ENCODE data around the gene GALNT2. TPM values are rescaled to one million over a fixed set of nuclear protein-coding genes. Genes with fewer than 3 reads are reported as not detected.

The GALNT2 gene
- polyA plus RNA-seq, 2 of the 4 experiments (the other 2 are of a cell fraction): 66.9 to 114 TPM

DNA sequence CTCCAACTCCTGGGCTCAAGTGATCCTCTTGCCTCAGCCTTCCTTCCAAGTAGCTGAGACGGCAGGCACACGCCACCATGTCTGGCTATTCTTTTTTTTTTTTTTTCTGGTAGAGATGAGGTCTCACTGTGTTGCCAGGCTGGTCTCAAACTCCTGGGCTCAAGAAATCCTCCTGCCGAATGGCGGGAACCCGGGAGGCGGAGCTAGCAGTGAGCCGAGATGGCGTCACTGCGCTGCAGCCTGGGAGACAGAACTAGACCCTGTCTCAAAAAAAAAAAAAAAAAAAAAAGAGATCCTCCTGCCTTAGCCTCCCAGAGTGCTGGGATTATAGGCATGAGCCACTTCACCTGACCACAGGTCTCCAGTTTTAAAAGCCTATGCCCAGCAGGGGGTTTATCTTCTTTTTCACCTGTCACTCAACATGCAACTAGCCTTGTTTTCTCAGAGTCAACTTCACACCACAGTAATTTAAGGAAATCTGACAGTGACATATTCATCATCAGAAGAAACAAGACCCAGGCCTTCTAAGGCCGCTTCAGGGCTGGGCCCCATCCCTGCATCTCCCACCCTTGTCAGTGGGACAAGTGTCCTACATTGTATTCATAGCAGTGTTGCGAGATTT, 38.3 kb upstream of the GALNT2 start:
- ChIA-PET CTCF (no interaction called here), POLR2A (no interaction called here)
- H3K9me3 ChIP-seq: peaks cover 5% of the 10 kb centered on the region; the same call in 2 of the 3 replicates
- TF ChIP-seq, protein P1, sequence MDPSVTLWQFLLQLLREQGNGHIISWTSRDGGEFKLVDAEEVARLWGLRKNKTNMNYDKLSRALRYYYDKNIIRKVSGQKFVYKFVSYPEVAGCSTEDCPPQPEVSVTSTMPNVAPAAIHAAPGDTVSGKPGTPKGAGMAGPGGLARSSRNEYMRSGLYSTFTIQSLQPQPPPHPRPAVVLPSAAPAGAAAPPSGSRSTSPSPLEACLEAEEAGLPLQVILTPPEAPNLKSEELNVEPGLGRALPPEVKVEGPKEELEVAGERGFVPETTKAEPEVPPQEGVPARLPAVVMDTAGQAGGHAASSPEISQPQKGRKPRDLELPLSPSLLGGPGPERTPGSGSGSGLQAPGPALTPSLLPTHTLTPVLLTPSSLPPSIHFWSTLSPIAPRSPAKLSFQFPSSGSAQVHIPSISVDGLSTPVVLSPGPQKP (IDR thresholded peaks at IDR 0.05; ENCODE audit: low read depth, low read length): no peak
- TF ChIP-seq ZFP36 (IDR thresholded peaks at IDR 0.05; ENCODE audit: borderline replicate concordance, partially characterized antibody) (no peak), GATA3 (IDR thresholded peaks at IDR 0.05; ENCODE audit: borderline replicate concordance) (no peak), KDM5A (IDR thresholded peaks at IDR 0.05) (no peak), BHLHE40 (IDR thresholded peaks at IDR 0.05; ENCODE audit: low read depth, low read length) (no peak), MAZ (IDR thresholded peaks at IDR 0.05; ENCODE audit: borderline replicate concordance, low read depth, low read length) (no peak), CBX2 (IDR thresholded peaks at IDR 0.05; ENCODE audit: borderline replicate concordance, low read depth) (no peak), HDAC2 (IDR thresholded peaks at IDR 0.05) (no peak), HOXB5 (CRISPR knock-in tag; IDR thresholded peaks at IDR 0.05) (no peak), HOXB13 (CRISPR knock-in tag; IDR thresholded peaks at IDR 0.05; ENCODE audit: low read depth) (no peak), EHF (CRISPR knock-in tag; IDR thresholded peaks at IDR 0.05) (no peak), ZSCAN20 (CRISPR knock-in tag; IDR thresholded peaks at IDR 0.05) (no peak), HEYL (CRISPR knock-in tag; IDR thresholded peaks at IDR 0.05) (no peak), POLR2A (IDR thresholded peaks at IDR 0.05; ENCODE audit: low read length) (no peak), CHD4 (IDR thresholded peaks at IDR 0.05; ENCODE audit: borderline replicate concordance) (no peak), ESRRA (IDR thresholded peaks at IDR 0.05; ENCODE audit: borderline replicate concordance, low read length) (no peak), NFE2L2 (conservative IDR thresholded peaks at IDR 0.05; ENCODE audit: low read length) (no peak), JUNB (IDR thresholded peaks at IDR 0.05) (no peak), FOXS1 (CRISPR knock-in tag; IDR thresholded peaks at IDR 0.05) (no peak)
- TF ChIP-seq, protein P2, sequence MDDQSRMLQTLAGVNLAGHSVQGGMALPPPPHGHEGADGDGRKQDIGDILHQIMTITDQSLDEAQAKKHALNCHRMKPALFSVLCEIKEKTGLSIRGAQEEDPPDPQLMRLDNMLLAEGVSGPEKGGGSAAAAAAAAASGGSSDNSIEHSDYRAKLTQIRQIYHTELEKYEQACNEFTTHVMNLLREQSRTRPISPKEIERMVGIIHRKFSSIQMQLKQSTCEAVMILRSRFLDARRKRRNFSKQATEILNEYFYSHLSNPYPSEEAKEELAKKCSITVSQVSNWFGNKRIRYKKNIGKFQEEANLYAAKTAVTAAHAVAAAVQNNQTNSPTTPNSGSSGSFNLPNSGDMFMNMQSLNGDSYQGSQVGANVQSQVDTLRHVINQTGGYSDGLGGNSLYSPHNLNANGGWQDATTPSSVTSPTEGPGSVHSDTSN (IDR thresholded peaks at IDR 0.05): no peak
- no peak overlapping the region for H3K4me3 ChIP-seq
- DNase-seq (ENCODE audit: low read depth in 1 of 2, low spot score in 1 of 2) (no peak), ATAC-seq (no peak), FAIRE-seq (no peak)
- peaks cover 3% of the 10 kb centered on the region; the same call in 1 of the 3 replicates for H3K4me1 ChIP-seq
- no peak overlapping the region for H3K4me2 ChIP-seq
- WGBS (ENCODE audit: missing lambda C conversion rate): 75% methylated on average over 11 of the region's 11 CpGs
- H3K27ac ChIP-seq: no peak overlapping the region

DNA sequence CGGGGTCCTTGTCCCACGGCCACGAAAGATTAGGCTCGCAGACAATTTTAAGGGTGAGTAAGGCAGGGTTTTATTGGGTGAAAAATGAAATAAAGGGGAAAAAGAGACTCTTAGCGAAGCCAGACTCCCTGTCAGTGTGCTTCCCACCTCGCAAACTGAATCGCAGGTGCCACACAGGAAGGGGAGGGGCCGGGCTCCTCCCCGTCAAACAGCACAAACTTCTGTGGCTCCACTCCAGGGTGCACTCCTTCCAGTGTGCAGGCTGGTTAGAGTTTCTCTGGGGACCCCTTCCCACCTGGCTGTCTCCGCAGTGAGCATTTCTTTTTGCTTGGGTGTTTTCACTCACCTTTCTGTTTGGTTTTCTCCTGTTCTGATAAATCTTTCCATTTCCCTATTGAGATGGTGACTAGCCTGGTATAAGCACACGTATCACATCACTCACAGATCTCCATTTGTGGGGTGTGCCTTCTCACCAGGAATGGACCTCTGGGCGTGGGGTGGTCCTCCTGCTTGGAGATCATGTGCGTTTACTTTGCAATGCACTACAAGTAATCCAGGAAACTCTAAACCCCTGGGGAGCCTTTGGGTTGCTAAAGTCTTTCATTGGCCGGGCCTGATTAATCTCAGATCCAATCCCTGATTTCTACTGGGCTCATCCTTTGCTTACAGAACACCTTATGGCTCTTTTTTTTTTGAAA, 37.6 kb upstream of the GALNT2 start:
- CTCF ChIA-PET: interaction anchor here (0.6 kb wide), 1 partner anchor 1338 kb away, joined by 3 read pairs; no protein-coding TSS in a partner anchor
- no peak overlapping the region for H3K4me3 ChIP-seq
- WGBS (ENCODE audit: missing lambda C conversion rate): 76% methylated on average over 14 of the region's 14 CpGs
- no peak overlapping the region for H3K4me2 ChIP-seq
- H3K4me1 ChIP-seq: peaks cover 3% of the 10 kb centered on the region; the same call in 1 of the 3 replicates
- TF ChIP-seq, protein P3, sequence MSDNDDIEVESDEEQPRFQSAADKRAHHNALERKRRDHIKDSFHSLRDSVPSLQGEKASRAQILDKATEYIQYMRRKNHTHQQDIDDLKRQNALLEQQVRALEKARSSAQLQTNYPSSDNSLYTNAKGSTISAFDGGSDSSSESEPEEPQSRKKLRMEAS (IDR thresholded peaks at IDR 0.05): no peak
- TF ChIP-seq POLR2A (IDR thresholded peaks at IDR 0.05; ENCODE audit: low read length) (no peak), ZC3H11A (IDR thresholded peaks at IDR 0.05) (no peak), RFX5 (IDR thresholded peaks at IDR 0.05) (no peak), JUNB (IDR thresholded peaks at IDR 0.05) (no peak), TP53 (CRISPR knock-in tag; IDR thresholded peaks at IDR 0.05) (no peak)
- TF ChIP-seq, protein P1 (IDR thresholded peaks at IDR 0.05; ENCODE audit: low read depth, low read length): no peak
- POLR2A ChIA-PET: no interaction called here
- ATAC-seq (no peak), FAIRE-seq (no peak), DNase-seq (ENCODE audit: low read depth in 1 of 2, low spot score in 1 of 2) (no peak)
- no peaks in the 10 kb centered on the region for H3K9me3 ChIP-seq
- no peak overlapping the region for H3K27ac ChIP-seq

All from A549 (cell line).